ENCODE data around the gene C22orf42. TPM values are rescaled to one million over a fixed set of nuclear protein-coding genes. Genes with fewer than 3 reads are reported as not detected.

Gene C22orf42
- total RNA-seq, 2 donors from 2014 or later, result not detected

Other genes with a start within 250 kb of the C22orf42 start
- 100 to 1,000 TPM; 152 to 291 TPM for gene YWHAH, start 214.8 kb downstream of the C22orf42 start, total RNA-seq
- 10 to 100 TPM; 48.3 to 53.6 TPM for gene SLC5A1, start 116.0 kb downstream of the C22orf42 start, total RNA-seq
- gene RFPL2, start 45.8 kb upstream of the C22orf42 start, total RNA-seq, result under 1 TPM in 1 of 2 donors, not detected in 1; 0.17 TPM
- under 1 TPM in 1 of 2 donors, not detected in 1; 0.42 TPM for gene SLC5A4, start 96.0 kb upstream of the C22orf42 start, total RNA-seq
- not detected for gene RFPL3, start 198.6 kb upstream of the C22orf42 start, total RNA-seq